AG10803 (cell line): ENCODE measurements around the gene BACH2.

Experiments used
- DNase-seq: peaks from one replicate; pipeline ENCODE4 v3.0.0; 2010; ENCODE audit warnings: low read depth
- H3K4me3 ChIP-seq: 2 replicates; pipeline ENCODE4 v1.5.1; 2011; ENCODE audit warnings: mild to moderate bottlenecking, low read length, control low read depth
- TF ChIP-seq, protein P1 (sequence below): conservative IDR thresholded peaks from 2 replicates; pipeline ENCODE4 v1.5.1; 2011; ENCODE audit warnings: mild to moderate bottlenecking, low read length, control low read depth, inconsistent platforms

BACH2 gene

GRCh38 chr6:90328004-90328403 lies 31.4 kb upstream of the BACH2 start:
- TF ChIP-seq, protein P1, sequence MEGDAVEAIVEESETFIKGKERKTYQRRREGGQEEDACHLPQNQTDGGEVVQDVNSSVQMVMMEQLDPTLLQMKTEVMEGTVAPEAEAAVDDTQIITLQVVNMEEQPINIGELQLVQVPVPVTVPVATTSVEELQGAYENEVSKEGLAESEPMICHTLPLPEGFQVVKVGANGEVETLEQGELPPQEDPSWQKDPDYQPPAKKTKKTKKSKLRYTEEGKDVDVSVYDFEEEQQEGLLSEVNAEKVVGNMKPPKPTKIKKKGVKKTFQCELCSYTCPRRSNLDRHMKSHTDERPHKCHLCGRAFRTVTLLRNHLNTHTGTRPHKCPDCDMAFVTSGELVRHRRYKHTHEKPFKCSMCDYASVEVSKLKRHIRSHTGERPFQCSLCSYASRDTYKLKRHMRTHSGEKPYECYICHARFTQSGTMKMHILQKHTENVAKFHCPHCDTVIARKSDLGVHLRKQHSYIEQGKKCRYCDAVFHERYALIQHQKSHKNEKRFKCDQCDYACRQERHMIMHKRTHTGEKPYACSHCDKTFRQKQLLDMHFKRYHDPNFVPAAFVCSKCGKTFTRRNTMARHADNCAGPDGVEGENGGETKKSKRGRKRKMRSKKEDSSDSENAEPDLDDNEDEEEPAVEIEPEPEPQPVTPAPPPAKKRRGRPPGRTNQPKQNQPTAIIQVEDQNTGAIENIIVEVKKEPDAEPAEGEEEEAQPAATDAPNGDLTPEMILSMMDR = no peak
- DNase-seq = no peak
- no peak overlapping the region for H3K4me3 ChIP-seq

DNA sequence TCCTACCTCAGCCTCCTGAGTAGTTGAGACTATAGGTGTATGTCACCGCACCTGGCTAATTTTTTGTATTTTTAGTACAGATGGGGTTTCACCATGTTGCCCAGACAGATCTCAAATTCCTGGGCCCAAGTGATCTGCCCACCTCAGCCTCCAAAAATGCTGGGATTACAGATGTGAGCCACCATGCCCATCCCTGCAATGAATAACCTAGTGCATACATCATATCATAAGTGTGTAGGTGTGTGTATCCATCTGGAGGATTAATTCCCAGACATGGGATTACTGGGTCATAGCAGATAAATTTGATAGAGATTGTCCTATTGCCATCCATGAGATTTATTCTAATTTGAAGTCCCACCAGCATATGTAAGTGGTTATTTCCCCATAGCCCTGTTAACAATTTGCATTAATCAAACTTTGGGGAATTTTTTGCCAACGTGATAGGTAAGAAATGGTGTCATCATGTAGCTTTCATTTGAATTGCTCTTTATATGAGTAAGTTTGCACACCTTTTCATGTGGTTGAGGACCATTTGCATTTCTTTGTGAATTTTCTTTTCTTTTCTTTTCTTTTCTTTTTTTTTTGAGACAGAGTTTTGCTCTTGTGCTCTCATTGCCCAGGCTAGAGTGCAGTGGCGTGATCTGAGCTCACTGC lies 29.9 kb upstream of the BACH2 start:
- TF ChIP-seq, protein P1 = no peak
- no peak overlapping the region for H3K4me3 ChIP-seq
- DNase-seq = no peak

GRCh38 chr6:90323706-90324105 lies 27.1 kb upstream of the BACH2 start:
- TF ChIP-seq, protein P1 = no peak
- no peak for DNase-seq
- H3K4me3 ChIP-seq = no peak overlapping the region

DNA sequence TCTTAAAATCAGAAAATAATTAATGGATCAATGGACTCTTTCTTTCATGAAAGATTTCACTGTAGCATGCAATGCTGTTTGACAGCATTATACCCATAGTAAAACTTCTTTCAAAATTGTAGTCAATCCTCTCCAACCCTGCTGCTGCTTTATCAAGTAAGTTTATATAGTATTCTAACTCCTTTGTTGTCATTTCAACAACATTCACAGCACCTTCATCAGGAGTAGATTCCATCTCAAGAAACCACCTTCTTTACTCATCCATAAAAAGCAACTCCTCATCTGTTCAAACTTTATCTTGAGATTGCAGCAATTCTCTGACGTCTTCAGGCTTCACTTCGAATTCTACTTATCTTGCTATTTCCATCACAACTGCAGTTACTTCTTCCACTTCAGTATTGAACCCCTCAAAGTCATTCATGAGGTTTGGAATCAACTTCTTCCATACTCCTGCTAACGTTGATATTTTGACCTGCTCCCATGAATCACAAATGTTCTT lies 26.4 kb upstream of the BACH2 start:
- DNase-seq = no peak
- no peak overlapping the region for H3K4me3 ChIP-seq
- TF ChIP-seq, protein P1 = no peak

- H3K4me3 ChIP-seq = no peak overlapping the region
- no peak for DNase-seq
- TF ChIP-seq, protein P1 = no peak
Measured at GRCh38 chr6:90319979-90320685, 23.5 kb upstream of the BACH2 start.

- TF ChIP-seq, protein P1 = no peak
- no peak overlapping the region for H3K4me3 ChIP-seq
- peak; percentile 12 for DNase-seq
Measured at GRCh38 chr6:90319044-90319443, 22.4 kb upstream of the BACH2 start.

GRCh38 chr6:90315986-90316385 lies 19.3 kb upstream of the BACH2 start:
- no peak overlapping the region for H3K4me3 ChIP-seq
- TF ChIP-seq, protein P1 = no peak
- DNase-seq = no peak
